OCI-LY7 (cell line): ENCODE measurements around the gene DDX21.

Experiments used
- CTCF ChIP-seq: fragments of 200-600 bp; sonication (generic); conservative IDR thresholded peaks from 2 replicates; pipeline ENCODE4 v1.5.1; 2014; ENCODE audit warnings: mild to moderate bottlenecking, antibody characterized with exemption, low read length, moderate library complexity, mixed read lengths
- EZH2phosphoT487 ChIP-seq: fragments of 200-600 bp; sonication (generic); IDR thresholded peaks from 2 replicates; pipeline ENCODE4 v1.6.1; 2018; ENCODE audit warnings: low read depth, borderline replicate concordance, mild to moderate bottlenecking, mixed run types, antibody characterized with exemption, low read length, moderate library complexity, mixed read lengths

GRCh38 chr10:68959695-68960527 is 3.9 kb downstream of the DDX21 start:
- TF ChIP-seq CTCF, result no peak
- no peak for TF ChIP-seq EZH2phosphoT487
